DOHH2 (cell line): ENCODE measurements around the gene SLCO2A1.

ENCODE experiments used
- CTCF ChIP-seq: fragments of 200-600 bp; sonication (generic); IDR thresholded peaks from one replicate; pipeline ENCODE4 v1.5.1; 2014; ENCODE audit warnings: antibody characterized with exemption, mild to moderate bottlenecking, low read depth, low read length; ENCODE audit not compliant: poor library complexity, severe bottlenecking
- EZH2phosphoT487 ChIP-seq: fragments of 200-600 bp; sonication (generic); IDR thresholded peaks from 2 replicates; pipeline ENCODE4 v1.6.1; 2017; ENCODE audit warnings: borderline replicate concordance, mild to moderate bottlenecking, antibody characterized with exemption, low read length, moderate library complexity, mixed read lengths

GRCh38 chr3:133983576-133984560, 45.9 kb downstream of the SLCO2A1 start:
- no peak for TF ChIP-seq CTCF
- no peak for TF ChIP-seq EZH2phosphoT487
